NB4 (cell line): ENCODE measurements around the gene NRG3.

Experiments used
- DNase-seq: peaks from one replicate; pipeline ENCODE4 v3.0.0; 2010; ENCODE audit warnings: low read depth
- H3K4me3 ChIP-seq: one replicate; pipeline ENCODE4 v1.5.1; 2011; ENCODE audit warnings: mild to moderate bottlenecking, low read depth, low read length, moderate library complexity
- MYC ChIP-seq: IDR thresholded peaks from 2 replicates; pipeline ENCODE4 v1.6.1; 2011; ENCODE audit warnings: low read depth, low read length
- POLR2A ChIP-seq: IDR thresholded peaks from 2 replicates; pipeline ENCODE4 v1.6.1; 2011; ENCODE audit warnings: mild to moderate bottlenecking; ENCODE audit not compliant: insufficient read length; ENCODE audit errors: extremely low read depth
- TF ChIP-seq, protein P1 (sequence below): IDR thresholded peaks from one replicate; pipeline ENCODE4 v1.5.1; 2012; ENCODE audit warnings: low read depth, low read length
- TF ChIP-seq, protein P2 (sequence below): IDR thresholded peaks from 2 replicates; pipeline ENCODE4 v1.6.1; 2011; ENCODE audit warnings: low read depth, low read length

Gene NRG3

DNA sequence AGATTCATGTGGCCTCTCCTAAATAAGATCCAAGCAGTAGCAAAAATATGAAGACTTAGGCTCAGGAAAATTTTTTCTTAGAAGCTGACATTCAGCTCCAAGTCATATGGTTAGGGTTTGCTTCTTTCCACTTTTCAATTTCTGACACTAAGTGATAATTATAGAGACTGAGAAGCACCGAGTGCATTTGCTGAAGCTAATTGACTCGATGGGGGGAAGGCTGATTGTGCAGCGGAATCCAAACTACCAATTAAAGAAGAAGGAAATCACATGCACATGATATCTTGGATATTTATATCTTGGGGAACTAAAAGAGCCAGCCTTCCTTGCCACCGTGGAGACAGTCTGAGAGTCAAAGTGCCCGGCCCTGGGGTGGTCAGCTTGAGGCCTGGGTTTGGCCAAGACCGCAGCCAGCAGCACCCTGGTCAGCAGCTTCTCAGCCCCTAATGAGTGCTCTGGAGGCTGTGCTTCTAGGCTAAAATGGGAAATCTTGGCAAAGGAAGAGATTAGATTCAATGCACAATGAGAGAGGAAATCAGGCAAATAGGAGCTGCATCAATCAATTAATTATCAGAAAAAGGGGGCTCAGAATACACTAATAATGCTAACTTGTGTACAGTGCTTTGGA, 589.3 kb downstream of the NRG3 start:
- TF ChIP-seq, protein P1, sequence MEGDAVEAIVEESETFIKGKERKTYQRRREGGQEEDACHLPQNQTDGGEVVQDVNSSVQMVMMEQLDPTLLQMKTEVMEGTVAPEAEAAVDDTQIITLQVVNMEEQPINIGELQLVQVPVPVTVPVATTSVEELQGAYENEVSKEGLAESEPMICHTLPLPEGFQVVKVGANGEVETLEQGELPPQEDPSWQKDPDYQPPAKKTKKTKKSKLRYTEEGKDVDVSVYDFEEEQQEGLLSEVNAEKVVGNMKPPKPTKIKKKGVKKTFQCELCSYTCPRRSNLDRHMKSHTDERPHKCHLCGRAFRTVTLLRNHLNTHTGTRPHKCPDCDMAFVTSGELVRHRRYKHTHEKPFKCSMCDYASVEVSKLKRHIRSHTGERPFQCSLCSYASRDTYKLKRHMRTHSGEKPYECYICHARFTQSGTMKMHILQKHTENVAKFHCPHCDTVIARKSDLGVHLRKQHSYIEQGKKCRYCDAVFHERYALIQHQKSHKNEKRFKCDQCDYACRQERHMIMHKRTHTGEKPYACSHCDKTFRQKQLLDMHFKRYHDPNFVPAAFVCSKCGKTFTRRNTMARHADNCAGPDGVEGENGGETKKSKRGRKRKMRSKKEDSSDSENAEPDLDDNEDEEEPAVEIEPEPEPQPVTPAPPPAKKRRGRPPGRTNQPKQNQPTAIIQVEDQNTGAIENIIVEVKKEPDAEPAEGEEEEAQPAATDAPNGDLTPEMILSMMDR, result no peak
- TF ChIP-seq MYC (no peak), POLR2A (no peak)
- TF ChIP-seq, protein P2, sequence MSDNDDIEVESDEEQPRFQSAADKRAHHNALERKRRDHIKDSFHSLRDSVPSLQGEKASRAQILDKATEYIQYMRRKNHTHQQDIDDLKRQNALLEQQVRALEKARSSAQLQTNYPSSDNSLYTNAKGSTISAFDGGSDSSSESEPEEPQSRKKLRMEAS, result no peak
- DNase-seq, result no peak
- no peak overlapping the region for H3K4me3 ChIP-seq

GRCh38 chr10:82464966-82465365, 590.0 kb downstream of the NRG3 start:
- no peak for DNase-seq
- no peak for TF ChIP-seq MYC
- no peak overlapping the region for H3K4me3 ChIP-seq

DNA sequence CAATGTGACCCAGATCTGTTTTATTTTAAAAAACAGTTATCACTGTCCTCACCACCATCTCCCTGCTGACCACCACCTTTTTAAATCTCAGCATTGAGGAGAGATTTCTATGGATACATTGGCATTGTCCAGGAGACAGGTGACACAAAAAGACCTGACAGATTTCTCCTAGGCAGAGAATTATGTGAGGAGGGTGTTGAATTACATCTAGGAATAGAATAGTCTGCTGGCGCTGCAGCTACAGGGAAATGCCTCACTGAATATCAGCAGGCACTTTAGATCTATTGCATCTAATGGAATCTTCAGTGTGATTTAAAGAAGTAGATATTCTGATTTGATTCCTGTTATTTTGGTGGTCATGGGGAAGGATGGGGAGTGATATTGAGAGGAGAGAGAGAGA, 593.5 kb downstream of the NRG3 start:
- TF ChIP-seq, protein P2, result no peak
- TF ChIP-seq POLR2A (no peak), MYC (no peak)
- TF ChIP-seq, protein P1, result no peak
- DNase-seq, result no peak

GRCh38 chr10:82472406-82473335, 597.7 kb downstream of the NRG3 start:
- no peak for DNase-seq
- TF ChIP-seq, protein P1, result no peak
- TF ChIP-seq, protein P2, result no peak
- no peak for TF ChIP-seq MYC
- TF ChIP-seq POLR2A, result no peak
- no peak overlapping the region for H3K4me3 ChIP-seq

More for the DNA sequence above, 593.5 kb downstream of the NRG3 start:
- no peak overlapping the region for H3K4me3 ChIP-seq

- TF ChIP-seq MYC (no peak), POLR2A (no peak)
- TF ChIP-seq, protein P1, result no peak
- TF ChIP-seq, protein P2, result no peak
- H3K4me3 ChIP-seq, result no peak overlapping the region
- no peak for DNase-seq
Observed at GRCh38 chr10:82477776-82478175, 602.8 kb downstream of the NRG3 start.

GRCh38 chr10:82492647-82493046, 617.7 kb downstream of the NRG3 start:
- H3K4me3 ChIP-seq, result no peak overlapping the region
- TF ChIP-seq, protein P2, result no peak
- TF ChIP-seq MYC, result no peak
- TF ChIP-seq, protein P1, result no peak
- no peak for TF ChIP-seq POLR2A
- DNase-seq, result no peak
